Right renal cortex interstitium (tissue), 3 donors: ENCODE measurements around the gene IGF2BP2. TPM values are rescaled to one million over a fixed set of nuclear protein-coding genes. Genes with fewer than 3 reads are reported as not detected.
"Not testable (repeated sequence)": the region's sequence is repeated elsewhere in the genome, so short reads cannot be mapped to it uniquely, and the experiment has no call there.

Experiments used
- DNase-seq, 3 donors: peaks; one replicate each; pipeline ENCODE4 v3.0.0-alpha.2; 2013; ENCODE audit warnings: low read depth in 3 of 3, low spot score in 2 of 3
- polyA plus RNA-seq, 3 donors: library from polyadenylated mRNA; unstranded; fragments of 120-200 nt; gene quantifications; one replicate each; pipeline ENCODE4 v1.2.1, GENCODE V29; 2013; ENCODE audit not compliant: insufficient read length in 3 of 3

The IGF2BP2 gene
- polyA plus RNA-seq, 3 donors: 82.4 to 86.8 (median 83.7) TPM

- DNase-seq: no peak
Observed at GRCh38 chr3:185813205-185813604, 11.6 kb downstream of the IGF2BP2 start.

GRCh38 chr3:185807445-185808068 is 17.3 kb downstream of the IGF2BP2 start:
- no peak for DNase-seq

GRCh38 chr3:185798831-185799110 is 26.1 kb downstream of the IGF2BP2 start:
- DNase-seq: not testable (repeated sequence)

- no peak for DNase-seq
Observed at GRCh38 chr3:185797993-185798830, 26.6 kb downstream of the IGF2BP2 start.

DNA sequence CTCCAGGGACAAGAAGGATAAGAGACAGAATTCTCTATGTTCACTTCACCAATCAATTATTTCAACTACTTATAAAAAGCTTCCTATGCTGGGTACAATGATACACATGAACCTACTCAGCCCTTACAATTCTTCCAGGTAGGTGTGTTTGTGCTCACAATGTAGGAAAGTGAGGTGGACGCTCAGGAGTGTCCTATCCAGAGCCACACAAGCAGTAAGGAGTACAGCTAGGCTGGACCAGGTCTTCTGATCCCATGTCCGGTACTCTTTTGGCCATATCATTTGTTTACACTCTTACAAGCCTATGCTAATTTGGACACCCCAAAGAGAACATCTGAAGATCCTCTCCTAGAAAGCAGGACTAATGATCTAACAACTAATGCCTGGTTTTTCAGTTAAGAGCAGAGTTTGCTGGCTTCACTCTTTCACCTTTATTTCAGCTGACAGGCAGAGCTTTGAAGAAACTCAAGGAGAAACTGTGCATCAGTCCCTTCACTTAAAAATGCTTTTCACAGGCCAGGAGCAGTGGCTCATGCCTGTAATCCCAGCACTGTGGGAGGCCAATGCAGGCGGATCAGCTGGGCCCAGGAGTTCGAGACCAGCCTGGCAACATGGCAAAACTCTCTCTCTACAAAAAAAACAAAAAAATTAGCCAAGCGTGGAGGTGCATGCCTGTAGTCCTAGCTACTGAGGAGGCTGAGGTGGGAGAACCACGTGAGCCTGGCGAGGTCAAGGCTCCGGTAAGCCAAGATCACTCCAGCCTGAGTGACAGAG is 27.5 kb downstream of the IGF2BP2 start:
- DNase-seq: no peak

- no peak for DNase-seq
Observed at GRCh38 chr3:185796431-185797107, 28.3 kb downstream of the IGF2BP2 start.

DNA sequence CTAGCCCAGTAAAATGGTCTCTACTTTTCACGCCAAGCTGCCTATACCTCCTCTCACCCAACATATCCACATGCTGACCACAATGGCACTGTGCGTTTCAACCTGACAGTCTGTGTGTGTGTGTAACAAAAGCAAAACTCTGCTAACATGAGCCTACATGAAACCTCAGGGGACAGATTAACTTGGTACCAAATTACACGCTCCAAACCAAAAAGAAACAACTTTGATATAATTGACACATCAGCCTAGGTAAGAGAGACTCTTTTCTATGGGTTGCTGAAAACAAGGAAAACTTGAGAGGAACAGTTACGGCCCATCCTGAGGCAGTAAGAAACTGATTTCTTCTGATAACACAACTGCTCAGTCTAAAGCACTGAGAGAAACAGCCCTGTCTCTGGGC is 31.5 kb downstream of the IGF2BP2 start:
- DNase-seq: no peak

- DNase-seq: no peak
Observed at GRCh38 chr3:185792955-185793354, 31.9 kb downstream of the IGF2BP2 start.

- no peak for DNase-seq
Observed at GRCh38 chr3:185789891-185790830, 34.7 kb downstream of the IGF2BP2 start.

GRCh38 chr3:185789134-185789533 is 35.7 kb downstream of the IGF2BP2 start:
- no peak for DNase-seq

DNA sequence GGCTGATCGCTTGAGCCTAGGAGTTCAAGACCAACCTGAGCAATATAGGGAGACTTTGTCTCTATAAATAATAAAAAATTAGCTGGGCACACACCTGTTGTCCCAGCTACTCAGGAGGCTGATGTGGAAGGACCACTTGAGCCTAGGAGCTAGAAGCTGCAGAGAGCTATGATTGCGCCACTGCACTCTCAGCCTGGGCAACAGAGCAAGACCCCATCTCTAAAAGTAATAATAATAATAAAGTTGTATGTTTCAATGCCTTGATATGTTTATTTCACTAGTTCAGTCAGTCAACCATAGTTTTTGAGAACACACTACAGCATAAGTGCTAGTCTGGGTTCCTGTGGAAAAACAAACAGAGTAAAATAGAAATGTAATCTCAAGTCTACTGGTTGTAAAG is 36.5 kb downstream of the IGF2BP2 start:
- DNase-seq: no peak

- no peak for DNase-seq
Observed at GRCh38 chr3:185786956-185787877, 37.6 kb downstream of the IGF2BP2 start.

- not testable (repeated sequence) for DNase-seq
Observed at GRCh38 chr3:185786258-185786657, 38.6 kb downstream of the IGF2BP2 start.

DNA sequence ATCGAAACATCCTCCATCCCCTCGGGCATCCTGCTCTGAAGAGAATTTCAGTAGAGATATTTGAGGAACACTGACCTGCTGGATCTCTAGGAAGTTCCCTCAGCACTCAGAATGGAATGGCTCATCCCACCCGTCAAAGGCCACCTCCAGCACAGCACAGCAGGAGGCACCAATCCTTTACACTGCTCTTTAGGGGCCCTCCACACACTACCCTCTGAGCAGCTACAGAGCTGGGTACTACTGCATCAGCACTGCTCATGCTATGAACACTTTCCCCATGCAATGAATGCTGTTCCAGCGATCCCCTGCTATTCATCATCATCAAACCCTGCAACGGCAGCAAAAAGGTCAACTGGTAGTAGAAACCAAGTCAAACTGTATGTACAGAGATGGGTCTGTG is 40.5 kb downstream of the IGF2BP2 start:
- no peak for DNase-seq

- no peak for DNase-seq
Observed at GRCh38 chr3:185781759-185782158, 43.1 kb downstream of the IGF2BP2 start.

DNA sequence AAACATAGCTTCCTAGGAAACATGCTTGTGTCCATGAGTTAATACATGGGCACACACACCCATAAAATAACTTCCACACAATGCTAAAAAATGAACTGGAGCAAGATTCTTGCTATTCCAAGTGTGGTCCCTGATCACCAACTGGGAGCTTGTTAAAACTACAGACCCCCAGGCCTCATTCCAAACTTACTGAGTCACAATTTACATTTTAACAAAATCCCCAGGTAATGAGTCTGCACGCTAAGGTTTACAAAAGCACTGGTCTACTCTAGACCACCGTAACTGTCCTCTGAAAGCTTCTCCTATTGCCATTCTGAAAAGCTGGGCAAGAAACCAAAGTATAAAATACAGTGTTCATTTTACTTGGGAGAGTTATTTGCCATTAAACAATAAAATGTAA is 45.4 kb downstream of the IGF2BP2 start:
- no peak for DNase-seq

GRCh38 chr3:185778821-185779220 is 46.0 kb downstream of the IGF2BP2 start:
- no peak for DNase-seq

GRCh38 chr3:185778094-185778493 is 46.7 kb downstream of the IGF2BP2 start:
- DNase-seq: no peak

- no peak for DNase-seq
Observed at GRCh38 chr3:185770109-185770508, 54.7 kb downstream of the IGF2BP2 start.
